Measurements from ENCODE around the gene KCNK4.
"Not testable (repeated sequence)": the region's sequence is repeated elsewhere in the genome, so short reads cannot be mapped to it uniquely, and the experiment has no call there.

Gene KCNK4

DNA sequence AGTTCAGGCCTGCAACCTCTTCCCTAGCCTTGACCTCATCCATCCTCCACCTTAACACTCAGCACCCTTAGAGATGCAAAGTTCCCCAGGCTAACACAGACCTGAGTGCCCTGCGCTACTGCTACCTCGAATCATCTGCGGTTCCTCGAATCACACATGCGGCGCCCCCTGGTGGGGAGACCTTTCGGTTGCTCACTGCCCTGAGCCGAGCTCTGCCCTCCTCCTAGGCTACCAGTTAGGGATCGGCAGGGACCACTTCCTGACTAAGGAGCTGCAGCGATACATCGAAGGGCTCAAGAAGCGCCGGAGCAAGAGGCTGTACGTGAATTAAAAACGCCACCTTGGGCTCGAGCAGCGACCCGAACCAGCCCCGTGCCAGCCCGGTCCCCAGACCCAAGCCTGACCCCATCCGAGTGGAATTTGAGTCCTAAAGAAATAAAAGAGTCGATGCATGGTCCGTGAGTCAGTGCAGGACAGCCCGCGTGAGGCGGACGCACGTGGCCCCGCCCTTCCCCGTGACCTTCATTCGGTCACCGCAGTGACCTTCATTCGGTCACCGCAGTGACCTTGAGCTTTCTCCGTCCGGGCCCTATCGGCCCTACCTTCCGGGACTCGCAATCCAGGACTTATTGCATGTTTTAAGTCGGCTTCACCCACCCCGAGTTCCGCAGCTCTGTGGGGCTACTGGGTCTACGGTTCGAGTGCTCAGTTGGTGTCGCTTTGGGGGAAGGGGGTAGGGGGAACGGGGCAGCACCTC is 13.4 kb downstream of the KCNK4 start:
- Mint-ChIP-seq H3K27ac (peak overlapping the region; percentile 97 to 98), H3K9me3 (no peaks in the 10 kb centered on the region), H3K4me3 (peak overlapping the region; percentile 94 to 95), H3K27me3 (peaks cover 37% of the 10 kb centered on the region), H3K4me1 (peaks cover 57% of the 10 kb centered on the region)
- peak; percentile 95 for DNase-seq
- peak; percentile 68 for ATAC-seq

DNA sequence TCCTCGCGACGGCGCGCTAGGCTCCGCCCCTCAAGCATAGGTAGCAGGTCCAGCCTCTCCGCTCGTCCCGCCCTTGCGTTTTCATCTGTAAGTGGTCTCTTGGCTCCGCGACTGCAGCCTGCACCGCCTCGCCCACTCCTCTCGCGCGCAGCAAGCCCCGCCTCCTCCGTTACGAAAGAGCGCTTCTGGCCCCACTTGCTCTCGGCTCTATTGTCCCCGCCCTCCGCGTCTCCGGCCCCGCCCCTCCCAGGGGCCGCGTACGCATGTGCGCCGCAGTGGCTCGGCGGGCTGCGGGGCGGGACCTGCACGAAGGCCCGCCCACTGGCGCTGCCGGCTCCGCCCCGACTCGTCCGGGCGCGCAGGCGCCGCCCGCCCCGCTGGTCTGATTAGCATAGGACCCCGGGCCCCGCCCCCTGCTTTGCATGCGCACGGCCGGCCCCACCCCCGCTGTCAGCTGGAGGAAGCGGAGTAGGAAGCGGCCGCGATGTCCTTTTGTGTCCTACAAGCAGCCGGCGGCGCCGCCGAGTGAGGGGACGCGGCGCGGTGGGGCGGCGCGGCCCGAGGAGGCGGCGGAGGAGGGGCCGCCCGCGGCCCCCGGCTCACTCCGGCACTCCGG is 14.1 kb downstream of the KCNK4 start, which contains the start of gene ESRRA:
TSS of gene ESRRA (plus strand) at position 450 of the 616 bp plus-strand sequence. CDS start 1,656 bp downstream, outside the sequence.
- ATAC-seq (peak; percentile 78), DNase-seq (peak; percentile 99 to 100)
- peaks cover 30% of the 10 kb centered on the region for H3K27me3 Mint-ChIP-seq
- peaks cover 50% of the 10 kb centered on the region for H3K4me1 Mint-ChIP-seq
- peak within 1 kb of the TSS; percentile 97 to 98 for H3K27ac Mint-ChIP-seq
- peak within 1 kb of the TSS; percentile 96 to 99 for H3K4me3 Mint-ChIP-seq
- H3K9me3 Mint-ChIP-seq = no peaks in the 10 kb centered on the region

DNA sequence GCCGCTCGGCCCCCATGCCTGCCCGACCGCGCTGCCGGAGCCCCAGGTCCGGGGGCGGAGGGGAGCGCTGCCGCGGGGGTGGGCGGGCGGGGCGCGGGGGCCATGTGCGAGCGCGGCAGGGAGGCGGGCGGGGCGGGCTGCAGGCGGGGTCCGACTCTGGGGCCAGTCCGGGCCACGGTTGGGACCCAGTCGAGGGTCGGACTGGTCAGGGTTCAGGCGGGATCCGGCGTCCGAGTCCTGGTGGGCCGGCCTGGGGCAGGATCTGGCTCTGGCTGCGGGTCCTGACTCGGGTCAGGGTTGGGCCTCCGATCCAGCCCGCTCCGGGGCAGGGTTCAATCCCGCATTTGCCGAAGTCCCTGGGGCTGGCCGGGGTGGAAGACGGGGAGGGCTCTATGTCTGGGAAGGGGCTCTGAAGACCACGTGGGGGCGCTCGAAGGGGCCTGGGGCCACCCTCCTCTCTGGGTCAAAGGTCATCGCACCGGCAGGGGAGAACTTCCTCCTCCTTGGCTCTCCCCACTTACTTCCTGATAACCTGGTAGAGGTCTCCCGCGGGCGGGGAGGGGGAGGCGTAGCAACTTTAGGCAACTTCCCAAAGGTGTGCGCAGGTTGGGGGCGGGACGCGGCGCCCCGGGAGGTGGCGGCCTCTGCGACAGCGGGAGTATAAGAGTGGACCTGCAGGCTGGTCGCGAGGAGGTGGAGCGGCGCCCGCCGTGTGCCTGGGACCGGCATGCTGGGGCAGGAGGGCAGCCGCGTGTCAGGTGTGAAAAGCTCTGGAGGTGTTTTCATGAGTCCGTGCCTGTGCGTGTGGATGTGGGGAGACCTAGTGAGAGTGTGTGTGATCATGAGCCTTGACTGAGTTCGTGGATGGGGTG is 14.8 kb downstream of the KCNK4 start:
- peaks cover 46% of the 10 kb centered on the region for H3K4me1 Mint-ChIP-seq
- ATAC-seq = peak; percentile 41
- H3K9me3 Mint-ChIP-seq = no peaks in the 10 kb centered on the region
- peak overlapping the region; percentile 96 to 99 for H3K4me3 Mint-ChIP-seq
- peak overlapping the region; percentile 86 to 98 for H3K27ac Mint-ChIP-seq
- DNase-seq = peak; percentile 64 to 81
- H3K27me3 Mint-ChIP-seq = peaks cover 23% of the 10 kb centered on the region

DNA sequence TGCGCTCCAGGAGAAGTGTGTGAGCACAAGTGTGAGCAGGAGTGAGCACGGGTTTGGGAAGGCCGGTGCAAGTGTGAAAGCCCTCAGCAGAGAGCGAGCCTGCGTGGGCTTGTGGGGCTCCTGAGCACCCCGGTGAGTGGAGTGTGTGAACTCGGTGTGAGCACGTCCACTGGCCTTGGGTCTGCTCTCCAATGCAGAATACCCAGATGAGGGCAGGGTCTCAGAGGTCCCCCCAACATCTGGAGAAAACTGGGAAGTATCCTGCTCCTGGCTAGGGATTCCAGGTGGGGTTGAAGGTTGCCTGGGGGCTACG is 15.4 kb downstream of the KCNK4 start:
- no peak for ATAC-seq

DNA sequence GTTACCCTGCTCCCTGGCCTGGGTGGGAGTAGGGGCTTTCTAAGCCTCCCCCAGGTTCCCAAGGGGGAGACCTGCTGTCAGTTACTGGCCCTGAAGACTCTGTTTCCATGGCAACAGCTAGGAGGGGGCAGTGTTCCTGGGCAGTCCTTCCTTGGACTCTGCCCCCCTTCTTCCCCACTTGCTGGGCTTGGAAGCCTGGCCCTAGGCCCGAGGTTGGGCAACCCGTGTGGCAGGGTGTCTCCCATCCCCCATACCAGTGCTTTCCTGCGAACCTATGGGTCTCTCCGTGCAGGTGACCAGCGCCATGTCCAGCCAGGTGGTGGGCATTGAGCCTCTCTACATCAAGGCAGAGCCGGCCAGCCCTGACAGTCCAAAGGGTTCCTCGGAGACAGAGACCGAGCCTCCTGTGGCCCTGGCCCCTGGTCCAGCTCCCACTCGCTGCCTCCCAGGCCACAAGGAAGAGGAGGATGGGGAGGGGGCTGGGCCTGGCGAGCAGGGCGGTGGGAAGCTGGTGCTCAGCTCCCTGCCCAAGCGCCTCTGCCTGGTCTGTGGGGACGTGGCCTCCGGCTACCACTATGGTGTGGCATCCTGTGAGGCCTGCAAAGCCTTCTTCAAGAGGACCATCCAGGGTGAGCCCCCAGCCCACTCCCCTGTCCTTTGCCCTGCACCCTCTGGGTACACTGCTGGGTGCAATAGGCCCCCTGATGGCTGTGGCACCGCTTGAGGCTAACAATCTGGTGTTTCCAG is 15.9 kb downstream of the KCNK4 start:
- H3K4me3 Mint-ChIP-seq = peak overlapping the region; percentile 96 to 99
- H3K4me1 Mint-ChIP-seq = peaks cover 48% of the 10 kb centered on the region
- H3K27me3 Mint-ChIP-seq = peaks cover 12% of the 10 kb centered on the region
- peak overlapping the region in 1 of 2 donors; percentile 12 for H3K27ac Mint-ChIP-seq
- DNase-seq (no peak), ATAC-seq (no peak)
- no peaks in the 10 kb centered on the region for H3K9me3 Mint-ChIP-seq

More for the DNA sequence above, 15.4 kb downstream of the KCNK4 start:
- DNase-seq = no peak
- H3K27me3 Mint-ChIP-seq = peaks cover 17% of the 10 kb centered on the region
- peaks cover 47% of the 10 kb centered on the region for H3K4me1 Mint-ChIP-seq
- no peaks in the 10 kb centered on the region for H3K9me3 Mint-ChIP-seq
- H3K4me3 Mint-ChIP-seq = peak overlapping the region; percentile 96 to 99
- H3K27ac Mint-ChIP-seq = peak overlapping the region; percentile 86 to 98

DNA sequence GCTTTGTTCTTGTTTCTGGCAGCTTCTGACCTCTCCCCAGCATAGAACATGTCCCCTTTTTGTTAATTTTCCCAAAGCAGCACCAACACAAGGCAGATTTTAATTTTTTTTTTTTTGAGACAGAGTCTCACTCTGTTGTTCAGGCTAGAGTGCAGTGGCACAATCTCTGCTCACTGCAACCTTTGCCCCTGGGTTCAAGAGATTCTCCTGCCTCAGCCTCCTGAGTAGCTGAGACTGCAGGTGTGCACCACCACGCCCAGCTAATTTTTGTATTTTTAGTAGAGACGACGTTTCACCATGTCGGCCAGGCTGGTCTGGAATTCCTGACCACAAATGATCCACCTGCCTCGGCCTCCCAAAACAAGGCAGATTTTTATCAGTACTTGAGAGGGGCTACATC is 16.7 kb downstream of the KCNK4 start:
- DNase-seq, H3K9me3 Mint-ChIP-seq, H3K27me3 Mint-ChIP-seq, ATAC-seq: not testable (repeated sequence)
- H3K4me3 Mint-ChIP-seq = peak overlapping the region; percentile 30 to 96
- peaks cover 55% of the 10 kb centered on the region for H3K4me1 Mint-ChIP-seq
- H3K27ac Mint-ChIP-seq = peak overlapping the region in 1 of 2 donors; percentile 41

DNA sequence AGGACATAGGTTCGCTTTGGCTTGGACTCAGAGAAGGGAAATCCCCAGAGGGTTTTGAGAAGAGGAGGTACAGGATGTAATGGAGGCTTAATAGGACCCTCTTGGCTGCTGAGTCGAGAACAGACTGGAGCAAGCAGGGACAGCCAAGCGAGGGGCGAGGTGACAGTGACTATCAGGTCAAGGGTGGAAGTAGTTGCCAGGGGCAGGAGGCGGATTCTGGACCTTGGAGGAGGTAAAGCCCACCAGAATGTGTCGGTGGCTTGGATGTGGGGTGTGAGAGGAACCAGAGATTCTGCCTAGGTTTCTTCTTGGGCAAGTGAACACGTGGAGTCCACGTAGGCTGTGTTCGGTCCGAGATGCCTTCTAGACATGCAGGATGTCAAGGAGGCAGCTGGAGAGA is 21.8 kb downstream of the KCNK4 start:
- no peak for DNase-seq
- peaks cover 62% of the 10 kb centered on the region for H3K4me1 Mint-ChIP-seq
- H3K27me3 Mint-ChIP-seq = no peaks in the 10 kb centered on the region
- no peak overlapping the region for H3K4me3 Mint-ChIP-seq
- ATAC-seq = no peak
- no peaks in the 10 kb centered on the region for H3K9me3 Mint-ChIP-seq
- H3K27ac Mint-ChIP-seq = peak overlapping the region; percentile 24 to 88

DNA sequence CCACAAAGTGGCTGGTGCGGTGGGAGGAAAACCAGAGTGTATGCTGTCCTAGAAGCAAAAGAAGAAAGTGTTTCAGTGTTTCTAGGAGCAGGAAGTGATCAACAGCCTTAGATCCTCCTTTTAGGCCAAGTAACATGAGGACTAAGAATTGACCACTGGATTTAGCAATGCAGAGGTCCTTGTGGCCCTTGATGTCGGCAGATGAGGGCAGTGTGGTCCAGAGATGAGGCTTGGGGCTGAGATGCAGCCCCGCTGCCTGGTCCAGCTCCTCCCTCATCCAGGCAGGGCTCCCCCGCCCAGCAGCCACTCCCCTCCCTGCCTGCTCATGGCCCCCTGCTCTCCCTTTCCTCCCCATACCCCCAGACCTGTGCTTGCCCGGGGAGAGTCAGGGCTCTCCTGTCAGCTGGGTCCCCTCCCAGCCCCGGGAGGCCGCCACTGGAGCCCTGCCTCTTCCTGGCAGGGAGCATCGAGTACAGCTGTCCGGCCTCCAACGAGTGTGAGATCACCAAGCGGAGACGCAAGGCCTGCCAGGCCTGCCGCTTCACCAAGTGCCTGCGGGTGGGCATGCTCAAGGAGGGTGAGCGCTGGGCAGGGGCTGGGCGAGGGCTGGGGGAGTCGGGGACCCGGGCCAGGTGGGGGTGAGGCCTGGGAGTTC is 22.5 kb downstream of the KCNK4 start:
- Mint-ChIP-seq H3K4me3 (no peak overlapping the region), H3K4me1 (peaks cover 61% of the 10 kb centered on the region), H3K9me3 (no peaks in the 10 kb centered on the region), H3K27me3 (no peaks in the 10 kb centered on the region), H3K27ac (peak overlapping the region; percentile 24 to 36)
- DNase-seq (no peak), ATAC-seq (no peak)

DNA sequence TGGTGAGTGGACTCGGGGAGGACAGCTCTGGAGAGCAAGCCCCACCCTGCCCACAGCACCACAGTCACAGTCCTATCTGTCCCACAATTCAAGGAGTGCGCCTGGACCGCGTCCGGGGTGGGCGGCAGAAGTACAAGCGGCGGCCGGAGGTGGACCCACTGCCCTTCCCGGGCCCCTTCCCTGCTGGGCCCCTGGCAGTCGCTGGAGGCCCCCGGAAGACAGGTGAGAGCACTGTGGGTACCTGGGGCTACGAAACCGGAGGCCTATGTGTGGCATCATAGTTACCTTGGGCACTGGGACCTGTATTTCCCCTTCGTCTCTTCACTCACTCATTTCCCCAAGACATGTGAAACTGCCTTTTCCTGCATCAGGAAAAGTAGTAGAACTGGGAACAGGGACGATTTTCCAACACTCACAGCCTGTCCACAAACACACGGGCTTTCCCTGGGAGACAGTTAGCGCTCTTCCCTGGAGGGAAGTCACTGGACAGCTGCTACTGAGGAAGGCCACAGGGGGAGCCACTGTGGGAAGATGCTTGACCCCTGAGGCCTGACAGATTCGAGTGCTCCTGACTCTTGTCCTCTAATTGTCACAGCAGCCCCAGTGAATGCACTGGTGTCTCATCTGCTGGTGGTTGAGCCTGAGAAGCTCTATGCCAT is 23.2 kb downstream of the KCNK4 start:
- Mint-ChIP-seq H3K4me3 (no peak overlapping the region), H3K27ac (peak overlapping the region; percentile 31 to 70), H3K27me3 (no peaks in the 10 kb centered on the region), H3K4me1 (peaks cover 64% of the 10 kb centered on the region), H3K9me3 (no peaks in the 10 kb centered on the region)
- ATAC-seq (no peak), DNase-seq (no peak)

DNA sequence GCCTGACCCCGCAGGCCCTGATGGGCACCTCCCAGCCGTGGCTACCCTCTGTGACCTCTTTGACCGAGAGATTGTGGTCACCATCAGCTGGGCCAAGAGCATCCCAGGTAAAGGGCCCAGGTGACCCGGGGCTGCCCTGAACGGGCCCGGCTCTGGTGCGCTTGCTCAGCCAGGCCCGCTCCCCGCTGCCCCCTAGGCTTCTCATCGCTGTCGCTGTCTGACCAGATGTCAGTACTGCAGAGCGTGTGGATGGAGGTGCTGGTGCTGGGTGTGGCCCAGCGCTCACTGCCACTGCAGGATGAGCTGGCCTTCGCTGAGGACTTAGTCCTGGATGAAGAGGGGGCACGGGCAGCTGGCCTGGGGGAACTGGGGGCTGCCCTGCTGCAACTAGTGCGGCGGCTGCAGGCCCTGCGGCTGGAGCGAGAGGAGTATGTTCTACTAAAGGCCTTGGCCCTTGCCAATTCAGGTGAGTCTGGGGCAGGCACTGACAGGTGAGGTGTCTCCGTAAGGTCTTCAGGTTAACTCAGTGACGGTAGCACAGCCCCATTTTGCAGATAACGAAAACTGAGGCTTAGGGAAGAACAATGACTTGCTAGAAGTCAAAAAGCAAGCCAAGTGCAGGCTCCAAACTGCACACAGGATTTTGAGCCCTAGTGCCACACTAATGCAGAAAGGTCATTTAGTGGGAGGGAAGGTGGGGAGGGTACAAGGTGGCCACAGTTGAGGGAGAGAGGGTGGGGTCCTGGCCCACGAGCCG is 23.9 kb downstream of the KCNK4 start:
- H3K4me3 Mint-ChIP-seq = no peak overlapping the region
- H3K27ac Mint-ChIP-seq = peak overlapping the region in 1 of 2 donors; percentile 31
- peaks cover 68% of the 10 kb centered on the region for H3K4me1 Mint-ChIP-seq
- DNase-seq (no peak), ATAC-seq (no peak)
- no peaks in the 10 kb centered on the region for H3K9me3 Mint-ChIP-seq
- no peaks in the 10 kb centered on the region for H3K27me3 Mint-ChIP-seq

DNA sequence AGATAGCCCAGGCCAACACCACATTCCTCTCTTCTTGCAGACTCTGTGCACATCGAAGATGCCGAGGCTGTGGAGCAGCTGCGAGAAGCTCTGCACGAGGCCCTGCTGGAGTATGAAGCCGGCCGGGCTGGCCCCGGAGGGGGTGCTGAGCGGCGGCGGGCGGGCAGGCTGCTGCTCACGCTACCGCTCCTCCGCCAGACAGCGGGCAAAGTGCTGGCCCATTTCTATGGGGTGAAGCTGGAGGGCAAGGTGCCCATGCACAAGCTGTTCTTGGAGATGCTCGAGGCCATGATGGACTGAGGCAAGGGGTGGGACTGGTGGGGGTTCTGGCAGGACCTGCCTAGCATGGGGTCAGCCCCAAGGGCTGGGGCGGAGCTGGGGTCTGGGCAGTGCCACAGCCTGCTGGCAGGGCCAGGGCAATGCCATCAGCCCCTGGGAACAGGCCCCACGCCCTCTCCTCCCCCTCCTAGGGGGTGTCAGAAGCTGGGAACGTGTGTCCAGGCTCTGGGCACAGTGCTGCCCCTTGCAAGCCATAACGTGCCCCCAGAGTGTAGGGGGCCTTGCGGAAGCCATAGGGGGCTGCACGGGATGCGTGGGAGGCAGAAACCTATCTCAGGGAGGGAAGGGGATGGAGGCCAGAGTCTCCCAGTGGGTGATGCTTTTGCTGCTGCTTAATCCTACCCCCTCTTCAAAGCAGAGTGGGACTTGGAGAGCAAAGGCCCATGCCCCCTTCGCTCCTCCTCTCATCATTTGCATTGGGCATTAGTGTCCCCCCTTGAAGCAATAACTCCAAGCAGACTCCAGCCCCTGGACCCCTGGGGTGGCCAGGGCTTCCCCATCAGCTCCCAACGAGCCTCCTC is 24.8 kb downstream of the KCNK4 start:
- H3K27me3 Mint-ChIP-seq, DNase-seq, ATAC-seq, H3K9me3 Mint-ChIP-seq: not testable (repeated sequence)
- Mint-ChIP-seq H3K4me1 (peaks cover 74% of the 10 kb centered on the region), H3K27ac (peak overlapping the region; percentile 100), H3K4me3 (peak overlapping the region; percentile 92 to 98)

DNA sequence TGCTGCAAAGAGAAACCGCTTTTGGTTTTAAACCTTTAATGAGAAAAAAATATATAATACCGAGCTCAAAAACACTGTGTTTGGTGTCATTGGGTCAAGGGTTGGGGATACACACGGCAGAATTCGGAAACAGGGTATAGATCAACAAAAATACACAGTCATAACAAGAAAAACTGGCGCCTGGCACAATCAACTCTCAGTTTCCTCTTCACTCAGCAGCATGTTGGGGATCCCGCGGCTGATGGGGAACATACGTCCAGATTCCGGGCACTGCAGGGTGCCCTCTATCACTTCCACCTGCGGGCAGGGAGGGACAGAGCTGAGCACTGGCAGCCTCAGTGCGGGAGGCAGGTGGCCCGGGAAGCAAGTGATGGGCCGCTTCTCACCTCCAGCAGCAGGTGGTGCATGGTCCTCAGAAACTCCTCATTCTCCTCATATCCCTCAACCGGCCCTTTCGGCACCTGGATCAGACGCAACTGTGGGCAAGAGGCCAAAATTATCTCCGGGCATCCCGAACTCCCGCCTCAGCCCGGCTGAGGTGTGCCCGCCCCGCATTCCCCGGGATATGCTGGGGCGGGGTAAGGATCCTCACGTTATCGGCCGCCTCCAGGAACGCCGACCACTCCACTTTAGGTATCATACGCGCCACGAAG is 25.7 kb downstream of the KCNK4 start:
- Mint-ChIP-seq H3K4me1 (peaks cover 79% of the 10 kb centered on the region), H3K27ac (peak overlapping the region; percentile 100), H3K4me3 (peak overlapping the region; percentile 92 to 98), H3K9me3 (no peaks in the 10 kb centered on the region), H3K27me3 (no peaks in the 10 kb centered on the region)
- ATAC-seq (peak; percentile 1), DNase-seq (peak in 1 of 2 donors; percentile 52)
